ENCODE data around the gene IVD. TPM values are rescaled to one million over a fixed set of nuclear protein-coding genes. Genes with fewer than 3 reads are reported as not detected.
A peak's percentile ranks its signal among the peaks of the same experiment; 100 is the strongest.

Gene IVD
- total RNA-seq: 18.8 TPM
- polyA plus RNA-seq: 28.3 TPM
- long read RNA-seq, donor 1, partial matches to known transcripts: 0 of 2 reads
- long read RNA-seq, donor 1, other reads (novel, unspliced or antisense): 0 of 2 reads
- long read RNA-seq, donor 2: 0 reads
- long read RNA-seq, donor 3, partial matches to known transcripts: 0 of 4 reads
- long read RNA-seq, donor 3, other reads (novel, unspliced or antisense): 0 of 4 reads
- long read RNA-seq, donor 4, transcript IVD-206 (12 exons, 1,809 nt): major isoform, 7 of 8 reads
- long read RNA-seq, donor 4, partial matches to known transcripts: 0 of 8 reads
- long read RNA-seq, donor 4, other reads (novel, unspliced or antisense): 0 of 8 reads
- long read RNA-seq, donor 5, transcript IVD-206 (12 exons, 1,809 nt): major isoform, 9 of 31 reads
- long read RNA-seq, donor 5, partial matches to known transcripts: 21 of 31 reads
- long read RNA-seq, donor 5, other reads (novel, unspliced or antisense): 0 of 31 reads
- long read RNA-seq, donor 6, partial matches to known transcripts: 0 of 4 reads
- long read RNA-seq, donor 6, other reads (novel, unspliced or antisense): 0 of 4 reads
- long read RNA-seq, donor 7, partial matches to known transcripts: 0 of 2 reads
- long read RNA-seq, donor 7, other reads (novel, unspliced or antisense): 0 of 2 reads
- long read RNA-seq, donor 8, partial matches to known transcripts: 0 of 2 reads
- long read RNA-seq, donor 8, other reads (novel, unspliced or antisense): 0 of 2 reads
- long read RNA-seq, donor 9, partial matches to known transcripts: 0 of 2 reads
- long read RNA-seq, donor 9, other reads (novel, unspliced or antisense): 0 of 2 reads
- long read RNA-seq, donor 10, transcript IVD-206 (12 exons, 1,809 nt): major isoform, 8 of 8 reads
- long read RNA-seq, donor 10, partial matches to known transcripts: 0 of 8 reads
- long read RNA-seq, donor 10, other reads (novel, unspliced or antisense): 0 of 8 reads

DNA sequence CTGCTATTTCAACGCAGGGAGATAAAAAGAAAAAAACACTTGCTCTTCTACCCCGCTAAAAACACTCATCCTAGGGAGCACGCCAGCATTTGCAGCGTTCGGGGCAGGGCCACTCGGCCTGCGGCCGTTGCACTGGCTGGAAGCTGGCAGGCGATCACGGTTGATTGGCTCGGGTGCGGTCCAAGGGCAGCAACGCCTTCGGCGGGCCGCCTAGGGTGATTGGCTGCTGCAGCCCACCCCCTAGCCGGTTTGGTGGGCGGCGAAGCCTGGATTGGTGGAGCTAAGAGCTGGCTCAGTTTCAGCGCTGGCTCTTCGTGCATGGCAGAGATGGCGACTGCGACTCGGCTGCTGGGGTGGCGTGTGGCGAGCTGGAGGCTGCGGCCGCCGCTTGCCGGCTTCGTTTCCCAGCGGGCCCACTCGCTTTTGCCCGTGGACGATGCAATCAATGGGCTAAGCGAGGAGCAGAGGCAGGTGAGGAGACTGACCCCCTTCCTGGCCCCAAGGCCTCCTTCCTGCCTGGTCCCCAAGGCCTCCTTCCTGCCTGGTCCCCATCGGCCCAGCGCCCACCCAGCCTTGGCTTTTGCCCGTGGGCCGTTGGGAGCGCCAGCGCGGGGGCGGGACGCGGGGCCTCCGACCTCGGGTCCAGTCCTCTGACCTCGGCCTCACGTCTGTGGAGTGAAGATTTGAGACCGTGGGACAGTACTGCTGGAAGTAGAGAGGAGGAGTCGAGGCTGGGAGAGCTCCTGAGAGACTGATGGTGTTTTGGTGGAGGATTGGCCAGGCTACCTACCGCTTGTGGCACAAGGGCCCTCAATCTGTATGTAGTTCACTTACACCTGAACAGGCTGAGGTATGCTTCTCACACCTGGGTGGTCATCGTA, at the start of gene IVD:
IVD (plus strand) TSS at position 295 of the 881 bp plus-strand sequence; CDS start at position 328, 33 bp downstream.
- Histone ChIP-seq H3K27ac (ENCODE audit: low read depth in 1 of 2, low read length in 1 of 2) (peak within 1 kb of the TSS; percentile 63 to 66), H3K27me3 (ENCODE audit: control insufficient read depth in 2 of 2, insufficient read depth in 1 of 2, low read length in 1 of 2) (no peaks in the 10 kb centered on the region), H3K4me1 (ENCODE audit: control insufficient read depth in 2 of 2, insufficient read depth in 2 of 2, low read length in 2 of 2) (peaks cover 7 to 17% of the 10 kb centered on the region in 2 donors), H3K9me3 (ENCODE audit: control insufficient read depth in 2 of 2, insufficient read depth in 1 of 2, low read length in 1 of 2) (peaks cover 0 to 2% of the 10 kb centered on the region in 2 donors), H3K36me3 (ENCODE audit: control insufficient read depth in 2 of 2, insufficient read depth in 2 of 2, low read length in 1 of 2) (peaks cover 20% of the 10 kb centered on the region in 2 donors), H3K4me3 (ENCODE audit: low read length in 2 of 2) (peak within 1 kb of the TSS; percentile 86)
- peak; percentile 72 to 94 (median 81) for DNase-seq (ENCODE audit: low read depth in 6 of 9, low spot score in 9 of 9)
- WGBS: 2% methylated on average over 54 of the region's 54 CpGs

- no peak for DNase-seq (ENCODE audit: low read depth in 6 of 9, low spot score in 9 of 9)
- no peaks in the 10 kb centered on the region for H3K9me3 ChIP-seq (ENCODE audit: control insufficient read depth in 2 of 2, insufficient read depth in 1 of 2, low read length in 1 of 2)
- no peak overlapping the region for H3K27ac ChIP-seq (ENCODE audit: low read depth in 1 of 2, low read length in 1 of 2)
- H3K4me3 ChIP-seq (ENCODE audit: low read length in 2 of 2): no peak overlapping the region
- H3K4me1 ChIP-seq (ENCODE audit: control insufficient read depth in 2 of 2, insufficient read depth in 2 of 2, low read length in 2 of 2): peaks cover 5 to 22% of the 10 kb centered on the region in 2 donors
- 93% methylated on average over 5 of the region's 5 CpGs for WGBS
- no peaks in the 10 kb centered on the region for H3K36me3 ChIP-seq (ENCODE audit: control insufficient read depth in 2 of 2, insufficient read depth in 2 of 2, low read length in 1 of 2)
- H3K27me3 ChIP-seq (ENCODE audit: control insufficient read depth in 2 of 2, insufficient read depth in 1 of 2, low read length in 1 of 2): peaks cover 0 to 12% of the 10 kb centered on the region in 2 donors
These were observed 49.5 kb upstream of the IVD start for GRCh38 chr15:40355976-40356585.

DNA sequence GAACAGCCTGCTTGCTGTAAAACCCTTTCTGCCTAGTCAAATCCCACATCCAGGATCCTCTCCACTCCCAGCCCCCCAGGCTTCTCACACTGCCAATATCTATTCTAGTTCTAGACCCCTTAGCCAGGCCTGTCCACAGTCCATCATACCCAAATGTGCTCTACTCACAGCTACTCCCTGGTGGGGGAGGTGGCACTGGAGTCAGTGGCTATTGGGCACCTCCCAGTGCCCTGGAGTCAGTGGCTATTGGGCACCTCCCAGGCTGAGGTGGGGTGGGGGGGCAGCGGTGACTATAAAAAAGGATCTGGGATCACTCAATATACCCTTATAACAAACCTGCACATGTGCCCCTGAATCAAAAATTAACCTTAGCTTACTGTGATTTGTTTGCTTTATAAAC, 48.3 kb upstream of the IVD start:
- Histone ChIP-seq H3K9me3 (ENCODE audit: control insufficient read depth in 2 of 2, insufficient read depth in 1 of 2, low read length in 1 of 2) (no peaks in the 10 kb centered on the region), H3K36me3 (ENCODE audit: control insufficient read depth in 2 of 2, insufficient read depth in 2 of 2, low read length in 1 of 2) (no peaks in the 10 kb centered on the region), H3K27ac (ENCODE audit: low read depth in 1 of 2, low read length in 1 of 2) (no peak overlapping the region), H3K4me1 (ENCODE audit: control insufficient read depth in 2 of 2, insufficient read depth in 2 of 2, low read length in 2 of 2) (peaks cover 5 to 22% of the 10 kb centered on the region in 2 donors), H3K4me3 (ENCODE audit: low read length in 2 of 2) (no peak overlapping the region), H3K27me3 (ENCODE audit: control insufficient read depth in 2 of 2, insufficient read depth in 1 of 2, low read length in 1 of 2) (peaks cover 0 to 12% of the 10 kb centered on the region in 2 donors)
- 75% methylated on average over 1 of the region's 1 CpG for WGBS
- no peak for DNase-seq (ENCODE audit: low read depth in 6 of 9, low spot score in 9 of 9)

DNA sequence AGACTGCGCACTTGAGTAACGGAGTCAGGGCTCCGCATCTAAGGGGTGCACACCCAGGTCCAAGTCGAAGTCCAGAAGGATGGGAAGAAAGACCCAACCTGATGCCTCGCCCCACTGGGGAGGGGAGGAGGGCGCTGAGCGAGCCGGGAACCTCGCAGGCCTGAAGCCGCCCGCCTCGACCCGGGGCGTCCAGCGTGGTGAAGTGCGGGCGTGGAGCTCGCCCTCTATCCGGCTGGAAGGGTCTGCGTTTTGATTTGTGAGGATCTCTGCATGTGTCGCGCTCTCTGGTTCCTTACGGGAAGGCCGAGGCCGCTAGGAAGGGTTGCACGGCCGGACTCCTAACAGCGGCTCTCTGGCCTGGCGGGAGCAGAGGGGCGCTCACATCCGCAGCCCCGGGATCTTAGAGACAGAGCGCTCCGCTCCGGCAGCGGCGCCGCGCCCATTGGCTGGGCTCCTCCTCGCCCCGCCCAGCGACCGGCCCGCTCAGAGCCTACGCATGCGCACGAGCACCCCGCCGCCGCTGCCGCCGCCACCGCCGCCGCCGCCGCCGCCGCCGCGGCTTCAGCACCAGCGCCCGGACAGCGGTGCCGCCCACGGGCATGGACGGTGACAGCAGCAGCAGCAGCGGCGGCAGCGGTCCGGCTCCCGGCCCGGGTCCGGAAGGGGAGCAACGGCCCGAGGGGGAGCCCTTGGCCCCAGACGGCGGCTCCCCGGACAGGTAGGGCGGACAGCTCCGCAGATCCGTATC, 47.7 kb upstream of the IVD start, which contains the start of gene DISP2:
DISP2 (plus strand) TSS at position 497 of the 748 bp plus-strand sequence; CDS start at position 600, 103 bp downstream.
- H3K4me1 ChIP-seq (ENCODE audit: control insufficient read depth in 2 of 2, insufficient read depth in 2 of 2, low read length in 2 of 2): peaks cover 5 to 22% of the 10 kb centered on the region in 2 donors
- no peaks in the 10 kb centered on the region for H3K9me3 ChIP-seq (ENCODE audit: control insufficient read depth in 2 of 2, insufficient read depth in 1 of 2, low read length in 1 of 2)
- no peaks in the 10 kb centered on the region for H3K36me3 ChIP-seq (ENCODE audit: control insufficient read depth in 2 of 2, insufficient read depth in 2 of 2, low read length in 1 of 2)
- H3K27ac ChIP-seq (ENCODE audit: low read depth in 1 of 2, low read length in 1 of 2): no peak within 1 kb of the TSS
- peaks cover 0 to 12% of the 10 kb centered on the region in 2 donors for H3K27me3 ChIP-seq (ENCODE audit: control insufficient read depth in 2 of 2, insufficient read depth in 1 of 2, low read length in 1 of 2)
- DNase-seq (ENCODE audit: low read depth in 6 of 9, low spot score in 9 of 9): peak in 7 of 9 donors; percentile 64 to 88 (median 78)
- WGBS: 4% methylated on average over 82 of the region's 82 CpGs
- H3K4me3 ChIP-seq (ENCODE audit: low read length in 2 of 2): peak within 1 kb of the TSS; percentile 57 to 73

DNA sequence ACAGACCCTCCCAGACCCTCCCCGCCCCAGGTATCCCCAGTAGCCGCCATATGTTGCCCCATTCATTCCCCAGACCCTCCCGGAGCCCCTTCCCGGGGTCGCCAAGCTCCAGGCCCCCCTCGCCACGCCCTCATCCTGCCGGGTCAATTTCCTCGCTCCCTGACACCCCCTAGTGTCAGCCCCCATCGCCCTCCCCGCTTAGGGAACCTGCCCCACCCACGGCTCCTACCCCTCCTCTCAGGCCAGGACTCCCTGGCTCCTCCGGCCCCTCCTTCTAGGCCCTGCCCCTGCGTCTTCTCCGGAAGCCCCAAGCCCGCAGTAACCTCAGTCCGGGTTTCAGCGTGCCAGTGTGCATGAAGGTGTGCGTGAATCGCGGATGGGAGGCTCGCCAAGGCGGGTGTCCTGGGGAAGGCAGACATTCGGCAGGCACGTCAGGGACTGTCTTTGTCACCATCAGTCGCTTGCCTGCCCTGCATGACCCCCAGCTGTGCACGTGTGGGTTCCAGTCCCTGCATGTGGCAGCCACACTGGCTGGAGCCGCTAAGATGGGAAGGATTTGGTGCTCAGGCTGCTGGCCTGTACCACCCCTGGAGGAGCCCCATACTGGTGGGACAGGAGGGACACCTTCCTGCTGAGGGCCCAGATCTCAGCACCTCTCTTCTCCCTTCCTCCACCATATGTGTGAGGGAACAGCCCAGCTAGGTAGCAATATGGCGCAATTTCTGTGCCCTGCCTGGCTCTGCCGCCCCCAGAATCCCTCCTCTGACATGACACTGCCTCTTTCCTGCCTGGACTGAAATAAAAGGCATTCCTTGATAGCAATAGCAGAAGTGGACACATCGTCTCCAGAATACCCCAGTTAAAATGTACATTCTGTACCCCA, 46.9 kb upstream of the IVD start:
- H3K9me3 ChIP-seq (ENCODE audit: control insufficient read depth in 2 of 2, insufficient read depth in 1 of 2, low read length in 1 of 2): no peaks in the 10 kb centered on the region
- H3K27ac ChIP-seq (ENCODE audit: low read depth in 1 of 2, low read length in 1 of 2): no peak overlapping the region
- H3K36me3 ChIP-seq (ENCODE audit: control insufficient read depth in 2 of 2, insufficient read depth in 2 of 2, low read length in 1 of 2): no peaks in the 10 kb centered on the region
- peaks cover 0 to 12% of the 10 kb centered on the region in 2 donors for H3K27me3 ChIP-seq (ENCODE audit: control insufficient read depth in 2 of 2, insufficient read depth in 1 of 2, low read length in 1 of 2)
- peak overlapping the region; percentile 57 to 73 for H3K4me3 ChIP-seq (ENCODE audit: low read length in 2 of 2)
- DNase-seq (ENCODE audit: low read depth in 6 of 9, low spot score in 9 of 9): peak in 2 of 9 donors; percentile 39 to 60
- H3K4me1 ChIP-seq (ENCODE audit: control insufficient read depth in 2 of 2, insufficient read depth in 2 of 2, low read length in 2 of 2): peaks cover 5 to 22% of the 10 kb centered on the region in 2 donors
- WGBS: 14% methylated on average over 31 of the region's 31 CpGs

DNA sequence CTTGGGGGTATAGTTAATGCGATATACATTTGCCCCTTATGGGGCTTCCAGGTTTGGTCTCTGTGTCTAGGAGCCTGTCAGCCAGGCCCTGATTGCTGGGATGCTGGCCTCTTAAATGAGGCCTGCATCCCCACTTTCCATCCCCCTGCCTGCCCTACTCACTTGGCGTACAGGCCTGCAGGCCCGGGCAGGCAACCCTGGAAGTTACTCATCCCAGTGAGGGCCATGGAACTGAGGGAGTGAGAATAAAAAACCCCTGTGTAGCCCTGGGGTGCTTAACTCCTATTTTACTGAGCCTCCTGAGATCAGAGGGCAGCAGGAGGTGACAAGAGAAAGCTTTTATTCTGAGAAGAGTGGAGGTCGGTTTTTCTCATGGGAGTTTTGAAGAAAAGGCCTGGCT, 45.6 kb upstream of the IVD start:
- H3K4me3 ChIP-seq (ENCODE audit: low read length in 2 of 2): no peak overlapping the region
- H3K36me3 ChIP-seq (ENCODE audit: control insufficient read depth in 2 of 2, insufficient read depth in 2 of 2, low read length in 1 of 2): no peaks in the 10 kb centered on the region
- no peaks in the 10 kb centered on the region for H3K9me3 ChIP-seq (ENCODE audit: control insufficient read depth in 2 of 2, insufficient read depth in 1 of 2, low read length in 1 of 2)
- no peak for DNase-seq (ENCODE audit: low read depth in 6 of 9, low spot score in 9 of 9)
- WGBS: 97% methylated on average over 4 of the region's 4 CpGs
- peaks cover 5 to 12% of the 10 kb centered on the region in 2 donors for H3K4me1 ChIP-seq (ENCODE audit: control insufficient read depth in 2 of 2, insufficient read depth in 2 of 2, low read length in 2 of 2)
- no peak overlapping the region for H3K27ac ChIP-seq (ENCODE audit: low read depth in 1 of 2, low read length in 1 of 2)
- H3K27me3 ChIP-seq (ENCODE audit: control insufficient read depth in 2 of 2, insufficient read depth in 1 of 2, low read length in 1 of 2): peaks cover 0 to 10% of the 10 kb centered on the region in 2 donors

DNA sequence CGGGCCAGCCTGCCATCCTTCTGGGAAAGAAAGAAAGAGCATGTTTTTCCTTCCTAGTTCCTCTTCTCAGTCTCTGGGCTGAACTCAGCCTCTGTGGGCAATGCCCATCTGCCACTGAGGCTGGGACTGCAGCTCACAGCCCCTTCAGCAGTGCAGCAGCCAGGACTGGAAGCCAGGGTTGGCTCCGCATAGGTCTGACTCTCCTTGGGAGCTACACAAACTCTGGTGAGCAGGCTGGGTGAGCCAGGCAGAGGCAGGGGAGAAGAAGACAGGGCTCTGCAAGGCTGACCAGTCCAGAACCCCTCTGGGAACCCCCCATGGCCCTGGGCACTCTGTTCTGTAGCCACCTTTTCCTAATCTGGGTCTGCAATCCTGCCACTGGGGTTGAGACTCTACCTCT, 44.0 kb upstream of the IVD start:
- 99% methylated on average over 2 of the region's 2 CpGs for WGBS
- Histone ChIP-seq H3K27ac (ENCODE audit: low read depth in 1 of 2, low read length in 1 of 2) (no peak overlapping the region), H3K9me3 (ENCODE audit: control insufficient read depth in 2 of 2, insufficient read depth in 1 of 2, low read length in 1 of 2) (no peaks in the 10 kb centered on the region), H3K27me3 (ENCODE audit: control insufficient read depth in 2 of 2, insufficient read depth in 1 of 2, low read length in 1 of 2) (peaks cover 0 to 10% of the 10 kb centered on the region in 2 donors), H3K4me1 (ENCODE audit: control insufficient read depth in 2 of 2, insufficient read depth in 2 of 2, low read length in 2 of 2) (peaks cover 5 to 23% of the 10 kb centered on the region in 2 donors), H3K36me3 (ENCODE audit: control insufficient read depth in 2 of 2, insufficient read depth in 2 of 2, low read length in 1 of 2) (no peaks in the 10 kb centered on the region), H3K4me3 (ENCODE audit: low read length in 2 of 2) (no peak overlapping the region)
- no peak for DNase-seq (ENCODE audit: low read depth in 6 of 9, low spot score in 9 of 9)

Data from thymus (tissue), 14 donors.